GM21717 (cell line): ENCODE measurements around the gene KCNQ1.

Experiments used
- ATAC-seq: cut with Tn5 transposase; IDR thresholded peaks from one replicate; pipeline ENCODE4 v1.9.1; 2021; ENCODE audit warnings: mild to moderate bottlenecking, moderate library complexity; ENCODE audit not compliant: unreplicated experiment

The KCNQ1 gene

GRCh38 chr11:2577031-2577990 lies 132.5 kb downstream of the KCNQ1 start:
- no peak for ATAC-seq

GRCh38 chr11:2577991-2578928 lies 133.5 kb downstream of the KCNQ1 start:
- no peak for ATAC-seq

- no peak for ATAC-seq
Measured at GRCh38 chr11:2578929-2579270, 134.1 kb downstream of the KCNQ1 start.

GRCh38 chr11:2579315-2580060 lies 134.7 kb downstream of the KCNQ1 start:
- ATAC-seq: no peak

- ATAC-seq: no peak
Measured at GRCh38 chr11:2580061-2580421, 135.2 kb downstream of the KCNQ1 start.

- ATAC-seq: no peak
Measured at GRCh38 chr11:2580571-2581001, 135.8 kb downstream of the KCNQ1 start.

- ATAC-seq: no peak
Measured at GRCh38 chr11:2581151-2581930, 136.5 kb downstream of the KCNQ1 start.

GRCh38 chr11:2581931-2582350 lies 137.1 kb downstream of the KCNQ1 start:
- no peak for ATAC-seq

- no peak for ATAC-seq
Measured at GRCh38 chr11:2582351-2582945, 137.6 kb downstream of the KCNQ1 start.

GRCh38 chr11:2582946-2583604 lies 138.3 kb downstream of the KCNQ1 start:
- ATAC-seq: no peak

GRCh38 chr11:2583605-2583958 lies 138.8 kb downstream of the KCNQ1 start:
- ATAC-seq: no peak

- no peak for ATAC-seq
Measured at GRCh38 chr11:2584434-2584811, 139.6 kb downstream of the KCNQ1 start.

- no peak for ATAC-seq
Measured at GRCh38 chr11:2584812-2585565, 140.2 kb downstream of the KCNQ1 start.

- no peak for ATAC-seq
Measured at GRCh38 chr11:2585566-2586086, 140.8 kb downstream of the KCNQ1 start.

GRCh38 chr11:2586087-2586792 lies 141.4 kb downstream of the KCNQ1 start:
- ATAC-seq: no peak

GRCh38 chr11:2586793-2587131 lies 142.0 kb downstream of the KCNQ1 start:
- ATAC-seq: no peak

GRCh38 chr11:2587132-2587930 lies 142.5 kb downstream of the KCNQ1 start:
- ATAC-seq: no peak
